IMR-90 (cell line): ENCODE measurements around the gene MAGI1.

Source experiments
- BHLHE40 ChIP-seq: fragments of 150-350 bp; IDR thresholded peaks from 2 replicates; pipeline ENCODE4 v1.6.1; 2016; ENCODE audit warnings: mild to moderate bottlenecking, low read depth, low read length
- CEBPB ChIP-seq: IDR thresholded peaks from 2 replicates; pipeline ENCODE4 v1.6.1; 2012; ENCODE audit warnings: low read depth, low read length, improper control_type of control experiment
- CHD1 ChIP-seq: IDR thresholded peaks from 2 replicates; pipeline ENCODE4 v1.6.1; 2012; ENCODE audit warnings: low read depth, low read length, improper control_type of control experiment
- FOS ChIP-seq: fragments of 150-350 bp; IDR thresholded peaks from 2 replicates; pipeline ENCODE4 v1.6.1; 2016; ENCODE audit warnings: low read depth, low read length
- MAZ ChIP-seq: IDR thresholded peaks from 2 replicates; pipeline ENCODE4 v1.6.1; 2012; ENCODE audit warnings: low read depth, mild to moderate bottlenecking, low read length, improper control_type of control experiment, moderate library complexity, borderline replicate concordance
- MXI1 ChIP-seq: IDR thresholded peaks from 2 replicates; pipeline ENCODE4 v1.6.1; 2012; ENCODE audit warnings: low read depth, mild to moderate bottlenecking, low read length, moderate library complexity, borderline replicate concordance
- POLR2A ChIP-seq: IDR thresholded peaks from 2 replicates; pipeline ENCODE4 v1.6.1; 2012; ENCODE audit warnings: mild to moderate bottlenecking, low read depth, low read length
- RAD21 ChIP-seq: IDR thresholded peaks from 2 replicates; pipeline ENCODE4 v1.6.1; 2012; ENCODE audit warnings: low read length, improper control_type of control experiment
- RCOR1 ChIP-seq: IDR thresholded peaks from 2 replicates; pipeline ENCODE4 v1.6.1; 2012; ENCODE audit warnings: mild to moderate bottlenecking, low read length, improper control_type of control experiment; ENCODE audit not compliant: insufficient replicate concordance
- RFX5 ChIP-seq: IDR thresholded peaks from 2 replicates; pipeline ENCODE4 v1.8.0; 2012; ENCODE audit warnings: low read depth, mild to moderate bottlenecking, low read length, moderate library complexity
- SMC3 ChIP-seq: fragments of 150-350 bp; IDR thresholded peaks from 2 replicates; pipeline ENCODE4 v1.6.1; 2016; ENCODE audit warnings: low read depth, mild to moderate bottlenecking, antibody characterized with exemption, low read length, moderate library complexity
- TF ChIP-seq, protein P1 (sequence below): conservative IDR thresholded peaks from 2 replicates; pipeline ENCODE4 v1.5.1; 2012; ENCODE audit warnings: mild to moderate bottlenecking, low read depth, low read length, improper control_type of control experiment
- TF ChIP-seq, protein P2 (sequence below): fragments of 150-350 bp; IDR thresholded peaks from 2 replicates; pipeline ENCODE4 v1.6.1; 2016; ENCODE audit warnings: low read depth, mild to moderate bottlenecking, low read length, moderate library complexity, borderline replicate concordance
- TF ChIP-seq, protein P3 (sequence below): fragments of 150-350 bp; IDR thresholded peaks from 2 replicates; pipeline ENCODE4 v1.6.1; 2017; ENCODE audit warnings: mild to moderate bottlenecking, antibody characterized with exemption, low read length, low read depth

DNA sequence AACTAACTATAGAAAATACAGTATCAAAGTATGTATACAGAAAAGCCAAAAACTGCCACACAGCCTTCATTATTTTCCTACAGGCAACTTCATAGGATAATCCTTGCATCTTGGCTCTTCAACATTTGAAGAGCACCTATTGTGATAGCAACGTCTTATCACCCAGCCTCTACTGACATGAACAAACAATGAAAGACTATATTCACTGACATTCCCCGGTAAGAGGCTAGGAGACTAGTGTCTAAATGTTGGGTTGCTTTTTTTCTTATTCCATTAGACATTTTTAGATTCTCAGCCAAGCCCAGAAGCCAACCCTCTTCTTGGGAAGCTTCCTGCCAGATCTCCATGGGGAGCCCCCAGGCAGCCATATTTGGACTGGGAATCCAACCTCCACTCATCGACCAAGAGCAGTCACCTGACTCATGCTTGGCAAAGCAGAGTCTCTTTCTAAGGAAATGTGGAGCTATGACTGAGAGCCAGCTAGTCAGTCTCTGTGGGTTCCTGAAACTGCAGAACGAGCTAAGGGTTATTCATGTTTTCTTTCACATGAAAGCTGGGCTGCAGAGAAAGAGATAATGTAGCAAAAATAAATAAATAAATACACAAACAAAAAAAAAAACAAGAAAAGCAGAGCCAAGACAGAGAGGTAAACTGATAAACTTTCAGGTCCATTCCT, 227.5 kb downstream of the MAGI1 start:
- no peak for TF ChIP-seq SMC3
- TF ChIP-seq, protein P1, sequence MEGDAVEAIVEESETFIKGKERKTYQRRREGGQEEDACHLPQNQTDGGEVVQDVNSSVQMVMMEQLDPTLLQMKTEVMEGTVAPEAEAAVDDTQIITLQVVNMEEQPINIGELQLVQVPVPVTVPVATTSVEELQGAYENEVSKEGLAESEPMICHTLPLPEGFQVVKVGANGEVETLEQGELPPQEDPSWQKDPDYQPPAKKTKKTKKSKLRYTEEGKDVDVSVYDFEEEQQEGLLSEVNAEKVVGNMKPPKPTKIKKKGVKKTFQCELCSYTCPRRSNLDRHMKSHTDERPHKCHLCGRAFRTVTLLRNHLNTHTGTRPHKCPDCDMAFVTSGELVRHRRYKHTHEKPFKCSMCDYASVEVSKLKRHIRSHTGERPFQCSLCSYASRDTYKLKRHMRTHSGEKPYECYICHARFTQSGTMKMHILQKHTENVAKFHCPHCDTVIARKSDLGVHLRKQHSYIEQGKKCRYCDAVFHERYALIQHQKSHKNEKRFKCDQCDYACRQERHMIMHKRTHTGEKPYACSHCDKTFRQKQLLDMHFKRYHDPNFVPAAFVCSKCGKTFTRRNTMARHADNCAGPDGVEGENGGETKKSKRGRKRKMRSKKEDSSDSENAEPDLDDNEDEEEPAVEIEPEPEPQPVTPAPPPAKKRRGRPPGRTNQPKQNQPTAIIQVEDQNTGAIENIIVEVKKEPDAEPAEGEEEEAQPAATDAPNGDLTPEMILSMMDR = no peak
- no peak for TF ChIP-seq POLR2A
- no peak for TF ChIP-seq CHD1
- TF ChIP-seq CEBPB = no peak
- TF ChIP-seq RFX5 = no peak
- TF ChIP-seq MXI1 = no peak
- no peak for TF ChIP-seq FOS
- no peak for TF ChIP-seq BHLHE40
- TF ChIP-seq, protein P2, sequence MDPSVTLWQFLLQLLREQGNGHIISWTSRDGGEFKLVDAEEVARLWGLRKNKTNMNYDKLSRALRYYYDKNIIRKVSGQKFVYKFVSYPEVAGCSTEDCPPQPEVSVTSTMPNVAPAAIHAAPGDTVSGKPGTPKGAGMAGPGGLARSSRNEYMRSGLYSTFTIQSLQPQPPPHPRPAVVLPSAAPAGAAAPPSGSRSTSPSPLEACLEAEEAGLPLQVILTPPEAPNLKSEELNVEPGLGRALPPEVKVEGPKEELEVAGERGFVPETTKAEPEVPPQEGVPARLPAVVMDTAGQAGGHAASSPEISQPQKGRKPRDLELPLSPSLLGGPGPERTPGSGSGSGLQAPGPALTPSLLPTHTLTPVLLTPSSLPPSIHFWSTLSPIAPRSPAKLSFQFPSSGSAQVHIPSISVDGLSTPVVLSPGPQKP = no peak
- TF ChIP-seq RAD21 = no peak
- TF ChIP-seq RCOR1 = no peak
- TF ChIP-seq, protein P3, sequence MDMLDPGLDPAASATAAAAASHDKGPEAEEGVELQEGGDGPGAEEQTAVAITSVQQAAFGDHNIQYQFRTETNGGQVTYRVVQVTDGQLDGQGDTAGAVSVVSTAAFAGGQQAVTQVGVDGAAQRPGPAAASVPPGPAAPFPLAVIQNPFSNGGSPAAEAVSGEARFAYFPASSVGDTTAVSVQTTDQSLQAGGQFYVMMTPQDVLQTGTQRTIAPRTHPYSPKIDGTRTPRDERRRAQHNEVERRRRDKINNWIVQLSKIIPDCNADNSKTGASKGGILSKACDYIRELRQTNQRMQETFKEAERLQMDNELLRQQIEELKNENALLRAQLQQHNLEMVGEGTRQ = no peak
- TF ChIP-seq MAZ = no peak
